VCaP (cell line): ENCODE measurements around the gene ANKLE2.
"Not testable (repeated sequence)": the region's sequence is repeated elsewhere in the genome, so short reads cannot be mapped to it uniquely, and the experiment has no call there.

Experiments used
- H3K27ac ChIP-seq: fragments of 450-650 bp; 2 replicates; pipeline ENCODE4 v1.5.1; 2017
- CTCF ChIP-seq: fragments of 450-650 bp; conservative IDR thresholded peaks from 2 replicates; pipeline ENCODE4 v1.5.1; 2017; ENCODE audit warnings: mild to moderate bottlenecking, moderate library complexity

The ANKLE2 gene

DNA sequence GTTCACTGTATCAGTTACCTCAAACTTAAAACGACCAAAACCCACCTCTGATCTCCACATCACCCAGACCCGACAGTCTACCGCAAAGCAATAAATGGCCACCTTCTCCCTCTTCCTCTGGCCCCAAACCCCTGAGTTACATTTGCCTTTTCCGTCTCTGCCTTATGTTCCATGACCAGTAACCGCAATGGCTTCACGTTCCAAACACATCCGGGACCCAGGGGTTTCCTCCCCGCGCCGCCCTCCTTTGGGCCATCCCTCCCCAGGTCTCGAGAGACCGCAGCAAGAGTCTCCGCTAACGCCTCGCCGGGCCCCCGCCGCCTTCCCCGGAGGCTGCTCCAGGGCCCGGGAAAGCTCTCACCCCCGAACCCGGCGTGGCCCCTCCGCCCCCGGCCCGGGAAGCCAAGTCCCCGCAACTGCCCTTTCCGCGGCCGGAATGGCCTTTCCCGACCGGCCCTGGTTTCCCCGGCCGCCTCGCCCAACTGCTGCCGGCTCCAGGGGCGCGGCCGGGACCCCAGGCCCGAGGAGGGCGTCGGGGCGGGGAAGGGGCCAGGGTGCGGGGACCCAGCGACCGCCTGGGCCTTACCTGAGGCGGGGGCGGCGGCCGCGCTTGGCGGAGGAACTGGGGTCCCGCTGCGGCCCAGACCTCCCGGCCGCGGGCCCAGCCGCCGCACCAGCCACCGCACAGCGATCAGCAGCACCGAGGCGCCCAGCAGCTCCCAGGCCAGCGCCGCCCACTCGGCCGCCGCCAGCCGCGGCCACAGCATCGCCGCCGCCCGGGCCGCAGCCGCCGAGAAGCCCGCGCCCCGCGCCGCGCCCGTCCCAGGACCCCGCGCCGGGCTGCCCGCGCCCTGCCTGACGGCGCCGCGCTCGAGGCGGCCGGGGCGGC is at the start of gene ANKLE2:
ANKLE2 (minus strand) TSS at position 801 of the 889 bp plus-strand sequence; CDS start at position 767, 34 bp downstream.
- peak within 1 kb of the TSS; percentile 97 for H3K27ac ChIP-seq
- no peak for TF ChIP-seq CTCF

- peak; percentile 76 for TF ChIP-seq CTCF
- H3K27ac ChIP-seq, result not testable (repeated sequence)
Observed at GRCh38 chr12:132809391-132809790, 47.8 kb upstream of the ANKLE2 start.

GRCh38 chr12:132807295-132808092 is 45.9 kb upstream of the ANKLE2 start:
- H3K27ac ChIP-seq, result no peak overlapping the region

GRCh38 chr12:132806857-132807256 is 45.2 kb upstream of the ANKLE2 start:
- H3K27ac ChIP-seq, result no peak overlapping the region
- no peak for TF ChIP-seq CTCF

More at GRCh38 chr12:132807295-132808092, 45.9 kb upstream of the ANKLE2 start:
- no peak for TF ChIP-seq CTCF

GRCh38 chr12:132804426-132804861 is 42.8 kb upstream of the ANKLE2 start:
- TF ChIP-seq CTCF, result no peak
- H3K27ac ChIP-seq, result no peak overlapping the region

- H3K27ac ChIP-seq, result no peak overlapping the region
- TF ChIP-seq CTCF, result no peak
Observed at GRCh38 chr12:132803888-132804287, 42.3 kb upstream of the ANKLE2 start.

DNA sequence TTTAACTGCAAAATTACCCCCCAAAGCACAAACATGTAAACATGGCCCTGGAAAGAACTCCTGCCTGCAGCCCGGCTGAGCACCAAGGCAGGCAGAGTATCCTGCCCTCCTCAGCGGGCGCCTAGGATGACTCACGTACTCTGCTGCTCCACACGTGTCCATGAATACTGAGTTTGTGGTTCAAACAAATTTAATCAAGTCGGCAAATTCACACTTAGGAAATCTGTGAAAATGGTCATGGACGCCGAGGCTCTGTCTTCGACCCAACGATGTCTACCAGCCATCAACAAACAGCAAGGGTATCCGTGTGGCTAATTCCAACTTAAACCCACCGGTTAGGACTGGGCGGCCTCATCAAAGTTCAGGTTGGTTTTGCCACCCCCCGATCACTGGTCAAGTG is 41.5 kb upstream of the ANKLE2 start:
- no peak for TF ChIP-seq CTCF
- H3K27ac ChIP-seq, result no peak overlapping the region
